Measurements from ENCODE around the gene PRRG3.
"Not testable (repeated sequence)": the region's sequence is repeated elsewhere in the genome, so short reads cannot be mapped to it uniquely, and the experiment has no call there.

Gene PRRG3

DNA sequence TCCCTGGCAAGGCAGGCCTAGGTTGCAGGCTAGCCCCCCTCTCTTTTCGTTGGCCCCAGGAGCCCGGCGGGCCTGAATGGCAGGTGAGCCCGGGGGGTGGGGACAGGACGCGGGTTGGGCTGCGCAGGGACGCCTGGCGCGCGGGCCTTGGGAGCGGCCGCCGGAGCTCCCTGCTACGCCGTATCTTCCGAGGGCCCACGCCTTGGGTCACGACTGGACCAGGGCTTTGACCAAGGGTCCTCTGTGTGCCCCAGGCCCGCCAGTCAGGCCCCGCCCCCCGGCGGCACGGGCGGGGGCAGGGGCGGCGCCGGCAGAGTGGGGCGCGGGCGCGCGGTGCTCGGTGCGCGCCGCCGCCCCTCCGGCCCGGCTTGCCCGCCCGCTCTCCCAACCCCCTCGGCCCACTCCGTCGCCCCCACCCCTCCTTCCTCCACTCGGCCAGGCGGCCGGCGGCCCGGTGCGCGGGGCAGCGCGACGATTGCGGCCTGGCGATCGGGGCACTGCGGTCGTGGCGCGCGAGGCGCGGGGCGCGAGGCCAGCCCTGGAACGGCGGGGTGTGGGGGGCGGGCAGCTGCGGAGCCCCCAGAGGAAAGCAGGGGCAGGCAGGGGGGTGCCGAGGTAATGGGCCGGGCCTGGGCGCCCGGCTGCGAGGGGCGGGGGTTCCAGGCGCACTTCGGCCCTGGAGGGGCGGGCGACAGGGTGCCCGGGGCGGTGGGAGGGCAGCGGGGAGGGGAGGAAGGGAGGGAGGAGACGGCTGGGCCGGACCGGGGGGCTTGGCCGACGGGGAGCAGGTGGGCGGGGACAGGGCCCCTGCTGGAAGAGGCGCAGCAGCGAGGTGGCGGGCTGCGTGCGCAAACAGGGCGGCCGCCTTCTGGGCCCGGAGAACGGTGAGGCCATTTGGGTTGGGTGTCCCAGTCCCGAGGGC lies at the start of gene PRRG3:
TSS of gene PRRG3 (plus strand) at position 798 of the 922 bp plus-strand sequence. CDS start 3,357 bp downstream, outside the sequence.
- DNase-seq: no peak
- Mint-ChIP-seq H3K4me1 (no peaks in the 10 kb centered on the region), H3K27ac (peak within 1 kb of the TSS in 1 of 2 donors; percentile 80), H3K27me3 (peaks cover 39% of the 10 kb centered on the region), H3K4me3 (no peak within 1 kb of the TSS), H3K9me3 (no peaks in the 10 kb centered on the region)
- no peak for ATAC-seq

GRCh38 chrX:151675121-151675746 lies 20.0 kb upstream of the PRRG3 start:
- Mint-ChIP-seq H3K27ac (no peak overlapping the region), H3K4me1 (no peaks in the 10 kb centered on the region), H3K27me3 (peaks cover 8% of the 10 kb centered on the region), H3K9me3 (no peaks in the 10 kb centered on the region), H3K4me3 (no peak overlapping the region)
- ATAC-seq: no peak
- no peak for DNase-seq

DNA sequence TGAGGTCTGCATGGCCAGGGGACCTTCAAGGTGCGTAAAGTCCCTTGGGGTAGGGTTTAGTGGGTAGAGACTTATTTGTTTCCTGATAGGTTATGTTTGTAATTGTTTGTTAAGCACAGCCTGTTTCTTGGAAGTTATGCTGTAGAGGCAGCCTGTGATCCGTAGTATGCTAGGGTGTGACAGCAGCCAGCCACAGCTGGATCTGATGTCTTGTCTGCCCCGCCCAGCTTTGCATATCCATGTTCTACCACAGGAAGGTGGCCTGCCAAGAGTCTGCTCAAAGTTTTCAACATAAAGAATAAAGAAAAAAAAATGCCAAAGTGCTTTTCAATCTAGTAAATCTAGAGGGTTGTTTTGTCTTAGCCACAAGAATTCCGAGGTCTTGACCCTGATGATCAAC lies 19.1 kb upstream of the PRRG3 start:
- no peaks in the 10 kb centered on the region for H3K9me3 Mint-ChIP-seq
- no peaks in the 10 kb centered on the region for H3K4me1 Mint-ChIP-seq
- no peak overlapping the region for H3K4me3 Mint-ChIP-seq
- no peak for DNase-seq
- H3K27me3 Mint-ChIP-seq: peaks cover 8% of the 10 kb centered on the region
- H3K27ac Mint-ChIP-seq: no peak overlapping the region
- no peak for ATAC-seq

DNA sequence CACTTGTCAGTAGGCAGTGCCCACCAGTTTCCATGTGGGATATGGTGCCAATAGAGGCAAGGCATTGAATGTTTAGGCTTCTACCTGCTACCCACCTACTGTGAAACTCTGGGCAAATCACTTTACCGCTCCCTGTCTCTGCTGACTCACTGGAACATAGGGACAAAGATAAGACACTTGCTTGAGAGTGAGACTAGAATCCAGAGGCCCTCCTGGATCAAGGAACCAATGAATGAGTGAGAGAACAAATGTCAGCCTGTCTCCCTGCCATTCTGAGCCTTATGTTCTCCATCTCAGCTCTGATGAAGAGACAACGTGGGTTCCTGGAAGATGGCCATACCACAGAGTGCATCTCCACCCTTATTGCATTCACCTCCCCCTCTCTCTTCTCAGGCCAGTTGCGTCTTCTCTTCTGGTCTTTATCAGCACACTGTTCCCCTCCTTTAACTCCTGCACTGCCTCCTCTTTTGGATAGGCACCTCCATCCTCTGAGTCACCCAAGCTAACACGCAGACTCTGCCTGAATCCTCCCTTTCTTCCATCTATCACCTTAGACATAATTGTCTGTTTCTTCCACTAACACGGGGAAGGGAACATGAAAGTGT lies 15.4 kb upstream of the PRRG3 start:
- Mint-ChIP-seq H3K9me3 (no peaks in the 10 kb centered on the region), H3K4me3 (no peak overlapping the region), H3K27ac (no peak overlapping the region), H3K4me1 (no peaks in the 10 kb centered on the region), H3K27me3 (peaks cover 25% of the 10 kb centered on the region)
- DNase-seq: no peak
- ATAC-seq: no peak

- Mint-ChIP-seq H3K9me3 (no peaks in the 10 kb centered on the region), H3K4me3 (no peak overlapping the region), H3K4me1 (no peaks in the 10 kb centered on the region), H3K27me3 (peaks cover 25% of the 10 kb centered on the region), H3K27ac (no peak overlapping the region)
- ATAC-seq (peak; percentile 79), DNase-seq (peak; percentile 52 to 59)
Measured at GRCh38 chrX:151680805-151681204, 14.5 kb upstream of the PRRG3 start.

- H3K27me3 Mint-ChIP-seq: peaks cover 10% of the 10 kb centered on the region
- no peak overlapping the region for H3K4me3 Mint-ChIP-seq
- H3K4me1 Mint-ChIP-seq: no peaks in the 10 kb centered on the region
- no peak overlapping the region for H3K27ac Mint-ChIP-seq
- ATAC-seq (no peak), DNase-seq (no peak)
- no peaks in the 10 kb centered on the region for H3K9me3 Mint-ChIP-seq
Measured at GRCh38 chrX:151687635-151688034, 7.6 kb upstream of the PRRG3 start.

- DNase-seq (no peak), ATAC-seq (no peak)
- H3K9me3 Mint-ChIP-seq: no peaks in the 10 kb centered on the region
- no peak overlapping the region for H3K27ac Mint-ChIP-seq
- peaks cover 8% of the 10 kb centered on the region for H3K27me3 Mint-ChIP-seq
- no peak overlapping the region for H3K4me3 Mint-ChIP-seq
- no peaks in the 10 kb centered on the region for H3K4me1 Mint-ChIP-seq
Measured at GRCh38 chrX:151688695-151689094, 6.6 kb upstream of the PRRG3 start.

- DNase-seq: no peak
- H3K27ac Mint-ChIP-seq: no peak overlapping the region
- H3K4me3 Mint-ChIP-seq: no peak overlapping the region
- ATAC-seq: no peak
- peaks cover 38% of the 10 kb centered on the region for H3K27me3 Mint-ChIP-seq
- H3K4me1 Mint-ChIP-seq: no peaks in the 10 kb centered on the region
- H3K9me3 Mint-ChIP-seq: no peaks in the 10 kb centered on the region
Measured at GRCh38 chrX:151692825-151693224, 2.4 kb upstream of the PRRG3 start.

DNA sequence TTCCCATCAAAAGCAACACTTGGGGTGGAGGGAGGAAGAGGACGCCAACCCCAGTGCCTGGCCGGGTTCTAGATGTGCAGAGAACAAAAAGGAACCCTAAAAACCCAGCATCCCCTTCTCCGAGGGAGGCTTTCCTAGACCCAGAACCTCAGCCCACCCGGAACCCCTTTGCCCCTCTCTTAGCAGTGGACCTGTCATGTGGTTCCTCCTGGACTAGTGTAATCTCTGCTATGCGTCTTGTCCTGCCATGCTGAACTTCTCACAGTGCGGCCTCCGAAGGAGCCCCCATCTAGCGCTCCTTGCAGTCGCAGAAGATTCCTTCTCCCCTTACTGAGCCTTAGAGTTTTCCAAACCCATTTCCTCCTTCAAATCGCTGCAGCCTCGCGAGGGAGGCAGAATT lies 1.1 kb upstream of the PRRG3 start:
- Mint-ChIP-seq H3K9me3 (no peaks in the 10 kb centered on the region), H3K4me3 (no peak overlapping the region), H3K27me3 (peaks cover 39% of the 10 kb centered on the region), H3K27ac (no peak overlapping the region), H3K4me1 (no peaks in the 10 kb centered on the region)
- no peak for DNase-seq
- ATAC-seq: no peak

DNA sequence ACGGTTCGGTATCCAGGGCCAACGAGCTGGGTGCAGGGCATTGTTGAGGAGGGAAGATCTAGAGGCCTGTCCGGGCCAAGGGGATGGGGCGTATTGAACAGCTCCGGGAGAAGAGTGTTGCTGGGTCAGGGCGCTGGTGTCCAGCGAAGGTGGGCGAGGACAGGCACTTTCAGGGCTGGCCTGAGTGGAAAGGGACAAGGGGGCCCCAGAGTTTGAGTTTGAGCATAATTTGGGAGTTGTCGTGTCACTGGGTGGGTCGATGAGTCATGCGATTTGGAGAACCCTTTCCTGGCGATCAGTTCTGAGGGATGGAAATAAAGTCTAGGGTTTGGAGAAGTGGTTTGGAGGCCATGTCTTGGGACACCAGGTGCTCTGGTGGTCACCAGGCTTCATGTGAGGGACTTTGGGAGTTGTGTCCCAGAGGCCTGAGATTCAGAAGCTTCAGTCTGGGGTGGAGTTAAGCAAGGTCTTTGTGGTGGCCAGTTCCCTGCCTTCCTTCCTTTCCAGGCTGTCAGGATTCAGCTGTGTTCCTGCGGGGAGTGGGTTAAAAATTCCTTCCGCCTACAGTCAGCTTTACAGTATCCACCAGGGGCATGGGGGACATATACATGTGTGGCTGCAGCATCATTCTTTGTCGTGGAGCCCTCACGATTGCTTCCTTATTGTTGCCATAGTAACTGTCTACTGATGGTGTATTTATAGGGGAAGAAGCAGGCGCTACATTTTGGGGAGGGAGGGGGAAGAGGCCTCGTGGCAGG lies 504 bp downstream of the PRRG3 start:
- H3K9me3 Mint-ChIP-seq: no peaks in the 10 kb centered on the region
- H3K4me3 Mint-ChIP-seq: no peak overlapping the region
- ATAC-seq: no peak
- peak overlapping the region in 1 of 2 donors; percentile 80 for H3K27ac Mint-ChIP-seq
- H3K27me3 Mint-ChIP-seq: peaks cover 39% of the 10 kb centered on the region
- DNase-seq: no peak
- H3K4me1 Mint-ChIP-seq: no peaks in the 10 kb centered on the region

- not testable (repeated sequence) for ATAC-seq, H3K9me3 Mint-ChIP-seq, H3K27ac Mint-ChIP-seq, DNase-seq, H3K4me3 Mint-ChIP-seq, H3K4me1 Mint-ChIP-seq
- H3K27me3 Mint-ChIP-seq: peaks cover 39% of the 10 kb centered on the region
Measured at GRCh38 chrX:151697082-151697481, 1.8 kb downstream of the PRRG3 start.

DNA sequence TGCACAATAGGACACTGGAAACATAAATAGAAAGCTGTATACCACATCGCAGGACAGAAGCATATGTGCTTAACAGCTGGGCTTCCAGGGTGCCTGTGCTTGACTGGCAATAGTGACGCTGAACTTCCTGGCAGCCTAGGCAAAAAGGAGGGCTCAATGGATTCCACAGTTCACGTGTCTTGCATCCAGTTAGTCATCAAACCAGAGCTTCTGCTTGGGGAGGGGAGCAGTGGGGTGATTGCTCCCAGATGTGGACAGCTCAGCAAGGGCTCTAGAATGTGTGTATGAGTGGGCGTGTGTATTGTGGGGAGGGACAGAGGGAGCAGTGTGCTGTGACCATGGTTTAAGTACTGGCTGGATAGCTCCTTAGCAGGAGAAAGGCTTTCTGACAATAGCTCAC lies 2.3 kb downstream of the PRRG3 start:
- H3K27me3 Mint-ChIP-seq: peaks cover 39% of the 10 kb centered on the region
- ATAC-seq (no peak), DNase-seq (no peak)
- H3K4me1 Mint-ChIP-seq: no peaks in the 10 kb centered on the region
- no peaks in the 10 kb centered on the region for H3K9me3 Mint-ChIP-seq
- H3K27ac Mint-ChIP-seq: no peak overlapping the region
- no peak overlapping the region for H3K4me3 Mint-ChIP-seq

DNA sequence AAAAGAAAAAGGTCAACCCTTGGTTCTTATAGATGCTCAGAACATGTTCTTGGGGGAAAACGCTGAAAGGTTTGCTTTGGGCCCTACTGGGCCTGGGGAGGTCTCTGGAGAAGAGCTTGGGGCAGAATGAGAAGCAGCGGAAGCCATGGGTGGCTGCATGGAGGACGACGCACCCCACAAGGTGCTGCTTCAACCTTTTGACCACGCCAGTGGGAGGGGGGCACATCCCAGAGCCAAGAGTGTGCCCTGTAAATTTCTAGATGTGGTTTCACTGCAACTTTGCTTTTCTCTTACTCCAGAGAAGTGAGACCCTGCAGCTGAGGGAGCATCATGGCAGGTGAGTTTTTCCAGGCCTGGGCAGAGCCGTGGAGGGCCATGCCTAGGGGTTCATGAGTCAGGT lies 3.2 kb downstream of the PRRG3 start:
- no peak for ATAC-seq
- no peak overlapping the region for H3K27ac Mint-ChIP-seq
- H3K4me3 Mint-ChIP-seq: no peak overlapping the region
- peaks cover 33% of the 10 kb centered on the region for H3K27me3 Mint-ChIP-seq
- no peak for DNase-seq
- no peaks in the 10 kb centered on the region for H3K9me3 Mint-ChIP-seq
- H3K4me1 Mint-ChIP-seq: no peaks in the 10 kb centered on the region

GRCh38 chrX:151699746-151700145 lies 4.5 kb downstream of the PRRG3 start:
- ATAC-seq: no peak
- Mint-ChIP-seq H3K4me1 (no peaks in the 10 kb centered on the region), H3K4me3 (no peak overlapping the region)

GRCh38 chrX:151700581-151700980 lies 5.3 kb downstream of the PRRG3 start:
- Mint-ChIP-seq H3K27ac (no peak overlapping the region), H3K27me3 (peaks cover 23% of the 10 kb centered on the region), H3K9me3 (no peaks in the 10 kb centered on the region), H3K4me1 (no peaks in the 10 kb centered on the region), H3K4me3 (no peak overlapping the region)
- DNase-seq (no peak), ATAC-seq (no peak)

More at GRCh38 chrX:151699746-151700145, 4.5 kb downstream of the PRRG3 start:
- Mint-ChIP-seq H3K27ac (no peak overlapping the region), H3K27me3 (peaks cover 27% of the 10 kb centered on the region), H3K9me3 (no peaks in the 10 kb centered on the region)
- DNase-seq: no peak

Measured in stimulated activated naive CD8-positive, alpha-beta T cell treated with anti-CD3 and anti-CD28 coated beads, Interleukin-15, amount 100 ng/mL, for 72 hours (primary cell).